RCC 7860 (cell line): Measurements from ENCODE around the gene HOXA3.

Source experiments
- DNase-seq: peaks from one replicate; pipeline ENCODE4 v3.0.0-alpha.2; 2015; ENCODE audit warnings: low spot score
- FAIRE-seq: peaks from 2 replicates; lab custom pipeline; 2012; peaks lifted over from hg19 to GRCh38; lab: Jason Lieb, UNC

Gene HOXA3

GRCh38 chr7:27106901-27107240 is 45.5 kb downstream of the HOXA3 start:
- FAIRE-seq = no peak
- DNase-seq = no peak

- FAIRE-seq (no peak), DNase-seq (no peak)
Observed at GRCh38 chr7:27106181-27106900, 46.0 kb downstream of the HOXA3 start.

GRCh38 chr7:27105301-27106031 is 46.9 kb downstream of the HOXA3 start:
- no peak for FAIRE-seq

GRCh38 chr7:27104341-27105058 is 47.9 kb downstream of the HOXA3 start:
- no peak for FAIRE-seq

More at GRCh38 chr7:27105301-27106031, 46.9 kb downstream of the HOXA3 start:
- no peak for DNase-seq

GRCh38 chr7:27103489-27104226 is 48.7 kb downstream of the HOXA3 start:
- peak; percentile 63 for DNase-seq
- FAIRE-seq = peak; percentile 71

More at GRCh38 chr7:27104341-27105058, 47.9 kb downstream of the HOXA3 start:
- DNase-seq = no peak

- FAIRE-seq (peak; percentile 70), DNase-seq (peak; percentile 69)
Observed at GRCh38 chr7:27102581-27103442, 49.6 kb downstream of the HOXA3 start, which contains the start of gene HOXA2. TSS of gene HOXA2 (minus strand) at chr7:27102683. CDS start at chr7:27102500, 183 bp downstream.

- DNase-seq (peak; percentile 30), FAIRE-seq (no peak)
Observed at GRCh38 chr7:27101957-27102580, 50.3 kb downstream of the HOXA3 start.

- DNase-seq (peak; percentile 66), FAIRE-seq (peak; percentile 69)
Observed at GRCh38 chr7:27101171-27101956, 51.0 kb downstream of the HOXA3 start.

GRCh38 chr7:27100694-27101170 is 51.7 kb downstream of the HOXA3 start:
- FAIRE-seq (no peak), DNase-seq (peak; percentile 30)

- FAIRE-seq (peak; percentile 56), DNase-seq (no peak)
Observed at GRCh38 chr7:27099453-27100370, 52.7 kb downstream of the HOXA3 start.

GRCh38 chr7:27098578-27099451 is 53.6 kb downstream of the HOXA3 start:
- DNase-seq = peak; percentile 47
- FAIRE-seq = no peak

- DNase-seq (peak; percentile 56), FAIRE-seq (peak; percentile 73)
Observed at GRCh38 chr7:27097686-27098577, 54.5 kb downstream of the HOXA3 start.

- DNase-seq (peak; percentile 46), FAIRE-seq (peak; percentile 2)
Observed at GRCh38 chr7:27096768-27097514, 55.4 kb downstream of the HOXA3 start.

- peak; percentile 95 for DNase-seq
- peak; percentile 27 for FAIRE-seq
Observed at GRCh38 chr7:27095897-27096767, 56.3 kb downstream of the HOXA3 start, which contains the start of gene HOXA1. TSS of gene HOXA1 (minus strand) at chr7:27096000. CDS start at chr7:27095912, 88 bp downstream.
